Epithelial cell of proximal tubule (primary cell): ENCODE measurements around the gene SUPT4H1. TPM values are rescaled to one million over a fixed set of nuclear protein-coding genes. Genes with fewer than 3 reads are reported as not detected.

Experiments used
- DNase-seq: peaks from one replicate; pipeline ENCODE4 v3.0.0-alpha.2; 2011; ENCODE audit warnings: low read depth
- H3K4me3 ChIP-seq: 2 replicates; pipeline ENCODE4 v1.5.1; 2011; ENCODE audit warnings: low read depth, mild to moderate bottlenecking, low read length
- total RNA-seq: library from RNA; depleted of rRNA; stranded (reverse); fragments of >200 nt; gene quantifications from 2 replicates; pipeline ENCODE4 v1.2.3, GENCODE V29; 2015
- TF ChIP-seq, protein P1 (sequence below): conservative IDR thresholded peaks from 2 replicates; pipeline ENCODE4 v1.5.1; 2012; ENCODE audit warnings: low read depth, mild to moderate bottlenecking, low read length

Gene SUPT4H1
- total RNA-seq, 1 donor from 2014 or later: 47.6 TPM

DNA sequence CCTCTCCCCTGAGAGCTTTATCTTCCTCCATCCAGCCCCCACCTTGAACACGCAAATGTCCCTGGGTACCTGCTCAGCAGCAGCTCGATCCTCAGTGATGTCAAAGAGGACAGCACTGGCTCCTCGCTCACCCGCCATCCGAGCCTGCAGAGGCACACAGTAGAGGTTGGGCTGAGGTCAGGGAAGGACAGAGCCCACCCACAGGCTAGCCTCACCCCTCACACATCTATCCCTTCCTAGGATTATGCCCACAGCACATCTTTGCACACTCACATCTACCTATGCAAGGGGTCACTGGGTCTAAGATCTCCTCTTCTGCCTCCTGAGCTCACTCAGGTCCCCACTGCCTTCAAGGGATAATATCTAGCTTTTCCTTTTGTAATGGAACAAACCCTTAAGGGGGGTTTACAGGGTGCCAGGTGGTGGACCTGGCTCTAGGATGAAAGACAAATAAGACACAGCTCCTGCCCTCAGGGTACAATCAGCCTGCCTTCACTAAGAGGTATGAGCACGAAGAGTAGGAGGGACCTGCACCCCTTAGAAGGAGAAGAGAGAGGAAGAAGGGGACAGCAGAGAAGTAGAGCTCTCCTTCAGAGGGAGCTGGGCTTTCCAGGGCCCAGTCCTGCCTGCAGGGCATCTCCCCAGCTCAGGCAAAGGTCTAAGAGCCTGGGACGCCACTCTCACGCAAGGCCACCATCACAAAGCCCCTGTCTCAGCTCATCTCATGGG lies 11.6 kb upstream of the SUPT4H1 start:
- H3K4me3 ChIP-seq: no peak overlapping the region
- no peak for DNase-seq
- TF ChIP-seq, protein P1, sequence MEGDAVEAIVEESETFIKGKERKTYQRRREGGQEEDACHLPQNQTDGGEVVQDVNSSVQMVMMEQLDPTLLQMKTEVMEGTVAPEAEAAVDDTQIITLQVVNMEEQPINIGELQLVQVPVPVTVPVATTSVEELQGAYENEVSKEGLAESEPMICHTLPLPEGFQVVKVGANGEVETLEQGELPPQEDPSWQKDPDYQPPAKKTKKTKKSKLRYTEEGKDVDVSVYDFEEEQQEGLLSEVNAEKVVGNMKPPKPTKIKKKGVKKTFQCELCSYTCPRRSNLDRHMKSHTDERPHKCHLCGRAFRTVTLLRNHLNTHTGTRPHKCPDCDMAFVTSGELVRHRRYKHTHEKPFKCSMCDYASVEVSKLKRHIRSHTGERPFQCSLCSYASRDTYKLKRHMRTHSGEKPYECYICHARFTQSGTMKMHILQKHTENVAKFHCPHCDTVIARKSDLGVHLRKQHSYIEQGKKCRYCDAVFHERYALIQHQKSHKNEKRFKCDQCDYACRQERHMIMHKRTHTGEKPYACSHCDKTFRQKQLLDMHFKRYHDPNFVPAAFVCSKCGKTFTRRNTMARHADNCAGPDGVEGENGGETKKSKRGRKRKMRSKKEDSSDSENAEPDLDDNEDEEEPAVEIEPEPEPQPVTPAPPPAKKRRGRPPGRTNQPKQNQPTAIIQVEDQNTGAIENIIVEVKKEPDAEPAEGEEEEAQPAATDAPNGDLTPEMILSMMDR: no peak

DNA sequence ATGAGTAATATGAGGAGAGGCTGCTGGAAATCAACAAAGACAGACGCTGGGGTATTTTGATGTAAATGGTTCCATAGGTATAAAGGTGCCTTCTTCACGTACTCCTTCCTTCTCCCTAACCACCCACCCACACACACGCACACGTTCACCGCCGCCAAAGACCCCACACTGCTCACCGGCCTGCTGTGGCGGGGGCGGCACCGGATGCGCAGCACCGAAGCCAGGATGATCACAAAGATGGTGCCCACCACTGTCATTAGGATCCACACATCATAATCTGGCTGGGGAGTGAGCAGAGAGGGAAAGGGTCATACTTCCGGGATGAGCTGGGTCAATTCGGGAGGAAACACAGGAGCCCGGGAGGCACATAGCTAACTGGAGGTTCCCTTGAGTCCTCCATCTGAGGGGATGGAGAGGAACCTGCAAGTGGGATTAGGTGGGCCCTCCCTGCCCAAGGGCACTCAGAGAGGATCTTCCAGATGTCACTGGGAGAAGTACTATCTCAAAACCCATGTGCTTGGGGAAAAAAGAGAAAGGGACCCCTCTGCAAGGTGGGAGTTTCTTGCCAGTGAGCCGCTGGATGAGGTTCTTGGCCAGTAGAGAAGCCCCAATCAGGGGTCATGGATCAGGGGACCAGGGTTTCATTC lies 10.5 kb upstream of the SUPT4H1 start:
- no peak for DNase-seq
- TF ChIP-seq, protein P1: no peak
- H3K4me3 ChIP-seq: no peak overlapping the region

DNA sequence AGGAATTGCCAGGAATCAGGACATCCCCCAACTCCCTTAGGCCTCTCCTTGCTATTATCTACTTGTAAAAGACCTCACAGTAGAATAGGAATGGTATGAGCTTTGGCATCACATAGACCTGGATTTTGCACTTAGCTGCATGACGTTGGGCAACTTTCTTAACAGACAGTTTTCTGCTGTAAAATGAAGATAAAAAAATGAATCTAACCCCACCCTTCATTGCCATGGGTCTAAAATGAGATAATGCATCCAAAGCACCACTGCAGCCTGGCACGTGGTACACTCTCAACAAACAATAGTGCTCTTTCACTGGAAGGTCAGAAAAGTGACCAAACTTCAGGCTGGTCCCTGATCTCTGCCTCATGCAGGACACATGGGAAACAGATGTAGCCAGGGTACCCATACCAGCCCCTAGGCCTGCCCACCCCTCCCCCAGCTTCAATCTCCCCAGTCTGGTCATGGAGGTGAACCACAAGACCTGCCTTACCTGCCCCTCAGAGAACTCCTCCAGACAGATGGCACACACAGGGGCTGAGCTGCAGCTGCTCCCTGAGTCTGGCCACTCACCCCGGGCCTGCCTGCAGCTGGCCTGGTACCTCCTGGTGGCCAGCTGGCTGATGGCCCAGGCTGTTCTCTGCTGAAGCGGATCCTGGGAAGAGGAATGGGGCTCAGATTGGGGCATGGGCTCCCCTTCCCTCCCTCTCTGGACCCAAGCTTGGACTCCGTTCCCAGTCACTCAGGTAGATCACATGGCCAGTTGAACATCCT lies 8.5 kb upstream of the SUPT4H1 start:
- TF ChIP-seq, protein P1: no peak
- H3K4me3 ChIP-seq: no peak overlapping the region
- DNase-seq: no peak

DNA sequence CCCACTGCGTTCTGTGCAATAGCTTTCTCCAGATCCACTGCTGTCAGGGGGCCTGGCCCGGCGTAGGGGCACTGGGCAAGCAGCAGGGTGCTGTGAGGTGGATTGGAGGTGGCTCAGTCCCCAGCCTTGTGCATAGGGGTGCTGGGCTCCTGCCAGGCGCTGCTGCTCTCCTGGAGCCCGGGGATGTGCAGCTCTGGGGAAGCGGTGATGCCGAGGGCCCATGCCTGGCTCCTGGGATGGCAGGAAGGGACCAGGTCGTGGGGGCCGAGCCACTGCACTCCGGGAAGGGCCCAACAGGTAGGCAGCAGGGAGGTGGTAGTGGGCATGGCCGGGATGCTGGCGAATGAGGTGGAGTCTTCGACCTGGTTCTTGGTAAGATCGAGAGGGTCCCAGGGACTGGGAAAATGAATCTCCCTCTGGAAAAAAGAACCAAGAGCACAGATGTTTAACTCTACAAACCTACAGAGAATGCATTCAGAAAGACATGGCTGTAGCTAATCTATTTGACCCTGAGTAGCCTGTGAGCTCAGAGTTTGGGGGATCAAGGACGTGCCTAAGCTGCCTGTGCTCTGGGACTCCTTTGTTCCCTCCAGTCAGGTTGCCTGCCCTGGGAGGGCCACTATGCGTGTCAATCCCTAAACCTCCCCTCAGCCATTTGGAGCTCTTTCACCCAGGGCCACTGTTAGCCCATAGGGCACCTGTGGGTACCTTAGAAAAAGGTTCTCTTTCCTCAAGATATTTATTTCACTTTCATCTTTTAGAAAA lies 6.6 kb upstream of the SUPT4H1 start:
- TF ChIP-seq, protein P1: no peak
- H3K4me3 ChIP-seq: no peak overlapping the region
- DNase-seq: no peak

DNA sequence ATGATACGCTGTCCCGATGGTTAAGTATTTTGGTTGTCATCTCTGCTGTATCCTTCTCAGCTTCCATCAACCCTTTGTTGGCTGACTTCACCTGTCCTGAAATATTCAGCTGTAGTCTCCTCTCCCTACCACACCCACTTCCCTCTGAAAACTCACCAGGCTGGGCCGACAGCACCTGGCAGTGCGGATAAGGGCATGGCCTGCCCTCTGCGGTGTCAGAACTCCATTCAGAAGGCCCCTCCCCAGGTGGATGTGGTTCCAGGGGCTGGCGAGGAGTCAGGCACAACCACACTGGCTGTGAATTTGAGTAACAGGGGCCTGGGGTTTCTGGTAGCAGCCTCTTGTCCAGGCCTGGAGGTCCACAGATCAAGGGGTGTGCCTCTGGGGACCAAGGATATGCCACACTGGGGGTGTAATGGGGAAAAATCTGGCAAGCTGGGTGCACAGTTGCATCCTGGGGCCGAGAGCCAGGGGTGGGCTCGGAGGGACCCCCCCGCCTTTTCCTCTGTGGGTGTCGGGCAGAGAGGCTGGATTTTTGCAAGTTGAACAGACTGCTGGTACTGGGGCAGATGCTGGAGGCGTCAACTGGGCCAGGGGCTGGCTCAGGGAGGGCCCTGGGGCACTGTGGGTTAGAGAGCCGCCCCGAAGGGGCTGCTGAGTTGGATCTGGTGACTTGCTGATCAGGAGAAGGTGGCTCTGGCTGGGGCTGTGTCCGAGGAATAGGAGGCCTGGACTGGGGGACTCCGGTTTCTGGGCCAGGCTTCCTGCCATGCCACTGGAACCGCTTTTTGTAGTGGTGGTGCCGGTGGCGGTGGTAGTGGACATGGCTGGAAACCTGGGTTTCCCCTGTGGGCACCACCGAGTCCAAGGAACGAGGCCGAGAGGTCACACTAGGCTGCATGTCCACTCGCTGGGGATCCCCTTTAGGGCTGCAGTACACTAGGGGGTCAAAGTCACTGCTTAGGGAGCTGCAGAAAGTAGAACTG lies 5.6 kb upstream of the SUPT4H1 start:
- TF ChIP-seq, protein P1: no peak
- no peak for DNase-seq
- H3K4me3 ChIP-seq: no peak overlapping the region

DNA sequence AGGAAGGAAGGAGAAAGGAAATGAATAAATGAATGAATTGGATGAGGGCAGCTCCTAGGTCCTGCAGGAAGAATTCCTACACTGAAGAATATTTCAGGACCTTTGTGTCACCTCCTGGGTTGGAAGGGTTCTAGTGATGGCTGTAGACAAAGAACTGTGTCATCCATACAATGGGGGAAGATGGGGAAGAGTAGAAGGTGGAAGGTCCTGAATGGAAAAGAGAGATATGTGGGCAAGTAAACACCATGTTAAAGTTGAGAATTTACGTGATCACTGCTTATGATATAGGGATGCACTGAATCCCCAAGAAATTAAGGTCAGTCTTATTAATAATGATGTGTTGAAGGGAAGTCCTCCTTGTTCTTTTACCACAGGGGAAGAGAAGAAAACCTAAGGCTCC lies 4.2 kb upstream of the SUPT4H1 start:
- H3K4me3 ChIP-seq: no peak overlapping the region
- no peak for DNase-seq
- TF ChIP-seq, protein P1: no peak
